Measurements from ENCODE around the gene EEFSEC. TPM values are rescaled to one million over a fixed set of nuclear protein-coding genes. Genes with fewer than 3 reads are reported as not detected.

EEFSEC gene
- total RNA-seq, 1 donor: 3.0 TPM

DNA sequence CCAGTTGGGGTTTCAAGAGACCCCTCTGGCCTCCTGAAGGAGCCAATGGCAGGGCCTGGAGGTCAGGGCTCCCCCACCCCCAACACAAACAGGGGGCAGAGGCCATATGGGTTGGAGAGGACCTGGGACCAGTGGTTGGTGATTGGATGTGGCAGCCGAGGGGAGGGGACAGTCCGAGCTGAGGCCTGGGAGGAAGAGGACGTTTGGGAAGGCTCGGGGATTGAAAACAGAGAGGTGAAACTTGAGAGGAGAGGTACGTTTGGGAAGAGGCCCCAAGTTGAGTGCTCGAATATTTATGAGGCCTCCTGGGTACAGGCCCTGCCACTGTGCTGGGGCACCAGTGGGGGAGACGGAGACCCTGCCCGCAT is 259.7 kb downstream of the EEFSEC start:
- no peak for DNase-seq (ENCODE audit: low read depth)
- TF ChIP-seq, protein P1, sequence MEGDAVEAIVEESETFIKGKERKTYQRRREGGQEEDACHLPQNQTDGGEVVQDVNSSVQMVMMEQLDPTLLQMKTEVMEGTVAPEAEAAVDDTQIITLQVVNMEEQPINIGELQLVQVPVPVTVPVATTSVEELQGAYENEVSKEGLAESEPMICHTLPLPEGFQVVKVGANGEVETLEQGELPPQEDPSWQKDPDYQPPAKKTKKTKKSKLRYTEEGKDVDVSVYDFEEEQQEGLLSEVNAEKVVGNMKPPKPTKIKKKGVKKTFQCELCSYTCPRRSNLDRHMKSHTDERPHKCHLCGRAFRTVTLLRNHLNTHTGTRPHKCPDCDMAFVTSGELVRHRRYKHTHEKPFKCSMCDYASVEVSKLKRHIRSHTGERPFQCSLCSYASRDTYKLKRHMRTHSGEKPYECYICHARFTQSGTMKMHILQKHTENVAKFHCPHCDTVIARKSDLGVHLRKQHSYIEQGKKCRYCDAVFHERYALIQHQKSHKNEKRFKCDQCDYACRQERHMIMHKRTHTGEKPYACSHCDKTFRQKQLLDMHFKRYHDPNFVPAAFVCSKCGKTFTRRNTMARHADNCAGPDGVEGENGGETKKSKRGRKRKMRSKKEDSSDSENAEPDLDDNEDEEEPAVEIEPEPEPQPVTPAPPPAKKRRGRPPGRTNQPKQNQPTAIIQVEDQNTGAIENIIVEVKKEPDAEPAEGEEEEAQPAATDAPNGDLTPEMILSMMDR (IDR thresholded peaks at IDR 0.05; ENCODE audit: insufficient read depth, low read depth, low read length): no peak
- no peak overlapping the region for H3K4me3 ChIP-seq (ENCODE audit: low read depth, low read length)

DNA sequence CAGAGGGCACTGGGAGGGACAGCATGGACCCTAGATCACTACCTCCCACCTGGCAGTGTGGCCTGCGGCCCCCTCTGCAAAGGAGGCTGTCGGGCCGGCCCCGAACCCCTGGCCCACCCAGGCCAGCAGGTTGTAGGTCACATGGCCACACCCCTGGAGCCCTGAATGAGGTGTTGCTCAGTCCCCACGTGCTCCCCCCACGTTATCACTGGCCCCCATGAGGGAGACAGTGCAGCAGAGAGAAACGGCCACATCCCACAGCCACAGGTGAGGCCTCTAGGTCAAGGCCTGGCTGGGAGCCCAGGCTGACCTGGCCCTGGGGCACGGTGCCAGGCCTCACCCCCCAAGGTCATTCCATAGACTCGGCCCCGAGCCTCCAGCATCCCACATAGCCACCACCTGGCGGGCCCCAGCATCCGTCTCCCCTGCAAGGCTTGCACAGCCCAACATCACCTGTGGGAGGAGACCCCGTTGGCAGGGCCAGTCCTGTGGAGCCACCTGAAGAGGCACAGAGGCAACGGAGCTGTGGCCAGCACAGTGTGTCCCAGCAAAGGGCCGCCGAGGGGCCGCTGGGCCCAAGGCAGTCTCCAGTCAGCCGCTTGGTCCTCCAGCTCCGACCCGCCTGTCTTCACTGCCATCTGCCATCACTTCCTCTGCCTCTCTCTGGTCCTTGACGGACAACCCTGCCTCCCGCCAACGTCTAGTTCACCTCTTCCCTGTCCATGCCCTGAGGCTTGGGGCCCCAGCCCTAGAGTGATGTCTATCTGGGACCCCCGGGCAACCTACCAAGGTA is 260.3 kb downstream of the EEFSEC start:
- H3K4me3 ChIP-seq (ENCODE audit: low read depth, low read length): no peak overlapping the region
- TF ChIP-seq, protein P1 (IDR thresholded peaks at IDR 0.05; ENCODE audit: insufficient read depth, low read depth, low read length): no peak
- no peak for DNase-seq (ENCODE audit: low read depth)

DNA sequence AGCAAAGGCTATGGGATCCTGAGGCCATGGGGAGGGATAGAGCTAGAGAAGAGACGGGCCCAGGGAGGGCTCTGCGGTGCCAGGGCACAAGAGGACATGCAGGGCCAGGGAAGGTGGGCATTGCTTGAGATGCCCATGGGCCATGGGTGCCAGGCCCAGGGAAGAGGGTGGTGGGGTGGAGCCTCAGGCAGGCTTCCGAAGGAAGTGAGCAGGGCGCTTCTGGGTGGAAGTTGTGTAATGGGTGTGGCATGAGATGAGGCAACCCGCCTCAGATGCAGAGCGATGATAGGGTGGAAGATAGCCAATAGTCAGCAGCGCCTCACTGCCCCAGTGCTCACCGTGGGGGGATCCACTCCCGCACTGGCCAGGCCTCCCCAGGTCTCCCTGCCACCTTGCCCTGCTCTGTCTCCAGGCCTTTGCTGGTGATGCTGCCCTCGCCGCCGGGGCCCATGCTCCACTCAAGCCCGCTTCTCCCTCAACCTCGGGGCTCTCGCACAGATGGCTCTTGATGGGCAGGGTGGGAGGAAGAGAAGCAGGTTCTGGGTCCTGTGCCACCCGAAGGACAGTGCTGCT is 262.0 kb downstream of the EEFSEC start:
- TF ChIP-seq, protein P1 (IDR thresholded peaks at IDR 0.05; ENCODE audit: insufficient read depth, low read depth, low read length): no peak
- no peak for DNase-seq (ENCODE audit: low read depth)
- H3K4me3 ChIP-seq (ENCODE audit: low read depth, low read length): no peak overlapping the region

DNA sequence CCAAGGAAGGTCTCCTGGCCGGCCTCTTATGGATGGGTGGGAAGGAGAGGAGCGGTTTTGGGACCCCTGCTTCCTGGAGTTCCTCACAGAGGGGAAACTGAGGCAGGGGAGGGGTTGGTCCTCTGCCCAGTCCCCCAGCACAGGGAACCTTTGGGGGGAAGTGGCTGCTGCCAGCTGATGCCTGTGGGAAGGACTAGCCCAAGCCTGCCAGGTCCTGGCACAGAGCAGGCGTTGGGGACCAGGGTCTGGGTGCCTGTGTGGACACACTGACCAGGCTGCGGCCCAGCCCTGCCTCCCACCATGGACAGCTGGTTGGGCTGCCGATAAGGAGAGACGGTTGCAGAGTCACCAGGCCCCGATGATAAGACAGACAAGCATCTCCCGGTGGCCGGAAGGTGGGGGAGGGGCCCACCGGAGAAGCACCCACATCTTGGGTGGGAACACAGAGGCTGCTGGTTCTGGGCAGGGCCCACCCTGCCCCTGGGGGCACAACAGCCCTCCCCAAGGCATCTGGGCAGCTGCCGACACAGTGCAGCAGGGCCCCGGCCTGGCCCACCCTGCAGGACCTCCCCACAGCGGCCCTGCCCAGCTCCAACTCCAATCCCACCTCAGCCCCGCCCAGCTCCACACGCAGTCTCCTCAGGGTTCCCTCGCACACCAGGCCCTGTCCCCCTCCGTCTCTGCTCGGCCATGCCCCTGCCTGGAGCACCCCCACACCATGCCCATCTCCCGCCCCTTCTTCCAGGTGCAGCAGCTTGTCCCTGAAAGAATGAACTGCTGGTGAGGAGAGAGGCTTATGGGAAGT is 262.7 kb downstream of the EEFSEC start:
- TF ChIP-seq, protein P1 (IDR thresholded peaks at IDR 0.05; ENCODE audit: insufficient read depth, low read depth, low read length): no peak
- no peak overlapping the region for H3K4me3 ChIP-seq (ENCODE audit: low read depth, low read length)
- peak; percentile 46 for DNase-seq (ENCODE audit: low read depth)

DNA sequence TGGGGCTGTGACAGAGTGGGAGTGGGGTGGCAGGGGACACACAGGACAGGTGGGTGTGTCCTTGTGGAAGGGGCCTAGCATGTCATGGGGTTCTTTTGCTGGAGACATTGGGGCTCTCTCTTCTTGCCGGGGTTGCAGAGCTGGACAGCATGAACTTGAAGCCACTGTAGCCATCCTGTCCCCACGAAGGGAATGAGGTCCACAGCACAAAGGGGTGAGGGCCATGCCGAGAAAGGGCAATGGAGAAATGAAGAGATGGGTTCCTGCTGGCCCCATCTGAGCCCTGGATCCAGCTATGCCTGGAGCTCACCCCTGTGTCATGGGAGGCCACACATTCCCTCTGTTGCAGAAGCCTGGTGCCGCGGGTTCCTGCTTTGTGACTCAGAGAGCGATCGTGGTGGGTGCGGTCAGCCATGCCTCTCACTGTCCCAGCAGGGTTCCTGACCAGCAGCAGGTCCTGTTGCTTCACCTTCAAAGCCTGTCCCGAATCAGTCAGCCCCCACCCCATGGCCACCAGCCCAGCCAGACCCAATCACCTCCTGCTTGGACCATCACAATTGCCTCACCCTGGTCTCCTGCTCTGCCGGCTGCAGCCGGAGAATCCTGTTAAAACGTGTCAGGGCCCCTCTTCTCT is 263.4 kb downstream of the EEFSEC start:
- no peak overlapping the region for H3K4me3 ChIP-seq (ENCODE audit: low read depth, low read length)
- DNase-seq (ENCODE audit: low read depth): peak; percentile 80
- TF ChIP-seq, protein P1 (IDR thresholded peaks at IDR 0.05; ENCODE audit: insufficient read depth, low read depth, low read length): no peak

DNA sequence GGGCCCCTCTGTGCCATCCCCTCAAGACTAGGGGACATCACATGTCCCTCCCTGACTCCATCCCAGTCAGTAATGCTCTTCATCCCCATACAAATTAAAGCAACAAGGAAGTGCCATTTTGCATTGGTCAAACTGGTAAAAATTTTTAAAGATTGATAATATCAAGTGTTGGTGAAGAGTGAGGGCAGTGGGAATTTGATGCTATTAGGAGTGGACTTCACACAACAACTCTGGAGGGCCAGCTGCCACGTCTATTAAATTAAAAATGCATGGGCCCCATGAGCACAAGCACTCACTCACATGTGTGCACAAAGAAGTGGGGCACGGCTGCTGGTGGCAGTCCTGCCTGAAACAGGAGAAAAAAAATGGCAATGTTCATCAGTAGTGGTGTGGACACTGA is 265.6 kb downstream of the EEFSEC start:
- DNase-seq (ENCODE audit: low read depth): no peak
- TF ChIP-seq, protein P1 (IDR thresholded peaks at IDR 0.05; ENCODE audit: insufficient read depth, low read depth, low read length): no peak
- no peak overlapping the region for H3K4me3 ChIP-seq (ENCODE audit: low read depth, low read length)

All from fibroblast of villous mesenchyme (primary cell).